ENCODE data around the gene TMEM107. TPM values are rescaled to one million over a fixed set of nuclear protein-coding genes. Genes with fewer than 3 reads are reported as not detected.

Gene TMEM107
- total RNA-seq, 4 donors from 2014 or later = 0.77 to 42.6 (median 25.1) TPM

- H3K27me3 ChIP-seq = no peaks in the 10 kb centered on the region
- intact Hi-C loops (cut with DNase I; ENCODE audit: low total_unique reads) = no loop called here
- peak in 1 of 2 donors; percentile 25 for DNase-seq
- TF ChIP-seq POLR2A (IDR thresholded peaks at IDR 0.05) (no peak), CTCF (IDR thresholded peaks at IDR 0.05) (no peak)
- H3K4me1 ChIP-seq = peaks cover 0 to 5% of the 10 kb centered on the region in 2 donors
- peak overlapping the region in 1 of 2 donors; percentile 8 for H3K4me3 ChIP-seq
- no peaks in the 10 kb centered on the region for H3K36me3 ChIP-seq
- peak overlapping the region; percentile 80 to 96 for H3K27ac ChIP-seq
- H3K9me3 ChIP-seq = no peaks in the 10 kb centered on the region
These were observed 38.4 kb downstream of the TMEM107 start for GRCh38 chr17:8137645-8138373.

GRCh38 chr17:8133941-8134340 is 42.2 kb downstream of the TMEM107 start:
- Histone ChIP-seq H3K4me1 (peaks cover 0 to 5% of the 10 kb centered on the region in 2 donors), H3K27me3 (no peaks in the 10 kb centered on the region), H3K27ac (no peak overlapping the region), H3K36me3 (no peaks in the 10 kb centered on the region), H3K9me3 (no peaks in the 10 kb centered on the region), H3K4me3 (no peak overlapping the region)
- intact Hi-C loops (cut with DNase I; ENCODE audit: low total_unique reads) = no loop called here
- DNase-seq = no peak
- TF ChIP-seq POLR2A (IDR thresholded peaks at IDR 0.05) (no peak), CTCF (IDR thresholded peaks at IDR 0.05) (no peak)

GRCh38 chr17:8133399-8133798 is 42.8 kb downstream of the TMEM107 start:
- no peak for DNase-seq
- Histone ChIP-seq H3K27ac (no peak overlapping the region), H3K4me3 (no peak overlapping the region), H3K4me1 (peaks cover 0 to 5% of the 10 kb centered on the region in 2 donors), H3K36me3 (no peaks in the 10 kb centered on the region), H3K9me3 (no peaks in the 10 kb centered on the region), H3K27me3 (no peaks in the 10 kb centered on the region)
- intact Hi-C loops (cut with DNase I; ENCODE audit: low total_unique reads) = no loop called here
- TF ChIP-seq CTCF (IDR thresholded peaks at IDR 0.05) = no peak
- TF ChIP-seq POLR2A (IDR thresholded peaks at IDR 0.05) = no peak

GRCh38 chr17:8131844-8132441 is 44.2 kb downstream of the TMEM107 start:
- Histone ChIP-seq H3K27ac (no peak overlapping the region), H3K36me3 (no peaks in the 10 kb centered on the region), H3K9me3 (no peaks in the 10 kb centered on the region), H3K4me3 (no peak overlapping the region), H3K27me3 (no peaks in the 10 kb centered on the region), H3K4me1 (no peaks in the 10 kb centered on the region)
- TF ChIP-seq CTCF (IDR thresholded peaks at IDR 0.05) = no peak
- TF ChIP-seq POLR2A (IDR thresholded peaks at IDR 0.05) = no peak
- intact Hi-C loops (cut with DNase I; ENCODE audit: low total_unique reads) = no loop called here
- no peak for DNase-seq

- no peaks in the 10 kb centered on the region for H3K27me3 ChIP-seq
These were observed 47.9 kb downstream of the TMEM107 start for GRCh38 chr17:8128125-8128784.

More at GRCh38 chr17:8128125-8128784, 47.9 kb downstream of the TMEM107 start:
- DNase-seq = no peak
- H3K9me3 ChIP-seq = no peaks in the 10 kb centered on the region
- H3K4me3 ChIP-seq = no peak overlapping the region
- H3K4me1 ChIP-seq = peaks cover 0 to 18% of the 10 kb centered on the region in 2 donors
- no peak overlapping the region for H3K27ac ChIP-seq
- intact Hi-C loops (cut with DNase I; ENCODE audit: low total_unique reads) = loop anchor here (10.0 kb wide), 1 partner anchor 57 kb away; no protein-coding TSS in a partner anchor
- no peaks in the 10 kb centered on the region for H3K36me3 ChIP-seq
- no peak for TF ChIP-seq CTCF (IDR thresholded peaks at IDR 0.05)
- no peak for TF ChIP-seq POLR2A (IDR thresholded peaks at IDR 0.05)
